ENCODE measurements around the gene ZNF577.

Gene ZNF577

GRCh38 chr19:51861870-51862622 is 25.7 kb downstream of the ZNF577 start:
- DNase-seq (ENCODE audit: low spot score) = no peak

- no peak for DNase-seq (ENCODE audit: low spot score)
These were observed 50.6 kb downstream of the ZNF577 start for GRCh38 chr19:51837145-51837544.

GRCh38 chr19:51830274-51830673 is 57.5 kb downstream of the ZNF577 start:
- no peak for DNase-seq (ENCODE audit: low spot score)

- DNase-seq (ENCODE audit: low spot score) = no peak
These were observed 63.3 kb downstream of the ZNF577 start for GRCh38 chr19:51824281-51825005.

- DNase-seq (ENCODE audit: low spot score) = no peak
These were observed 64.8 kb downstream of the ZNF577 start for GRCh38 chr19:51822946-51823345.

- no peak for DNase-seq (ENCODE audit: low spot score)
These were observed 65.4 kb downstream of the ZNF577 start for GRCh38 chr19:51822325-51822724.

- DNase-seq (ENCODE audit: low spot score) = no peak
These were observed 65.8 kb downstream of the ZNF577 start for GRCh38 chr19:51821921-51822320.

- no peak for DNase-seq (ENCODE audit: low spot score)
These were observed 66.3 kb downstream of the ZNF577 start for GRCh38 chr19:51821456-51821855.

All from CD4-positive, alpha-beta T cell treated with Interleukin-6 at 100 ng/mL for 8 hours (primary cell).